Activated CD4-positive, alpha-beta T cell treated with anti-CD3 and anti-CD28 coated beads, Interleukin-2, amount 10 ng/mL, durations not matched to agents 24 days and 14 days (primary cell): ENCODE results near the gene SYNJ2. TPM values are rescaled to one million over a fixed set of nuclear protein-coding genes. Genes with fewer than 3 reads are reported as not detected.

Source experiments
- DNase-seq: peaks from one replicate; pipeline ENCODE4 v3.0.0; 2022
- H3K27ac Mint-ChIP-seq: one replicate; pipeline ENCODE4 v1.8.0; 2022; ENCODE audit warnings: mild to moderate bottlenecking, mixed read lengths
- H3K27me3 Mint-ChIP-seq: one replicate; pipeline ENCODE4 v1.8.0; 2022; ENCODE audit warnings: mixed read lengths
- H3K36me3 Mint-ChIP-seq: one replicate; pipeline ENCODE4 v1.8.0; 2022; ENCODE audit warnings: low read depth, mild to moderate bottlenecking, mixed read lengths
- H3K4me1 Mint-ChIP-seq: one replicate; pipeline ENCODE4 v1.8.0; 2021; ENCODE audit warnings: mixed read lengths
- H3K4me3 Mint-ChIP-seq: one replicate; pipeline ENCODE4 v1.8.0; 2022; ENCODE audit warnings: mild to moderate bottlenecking, moderate library complexity, mixed read lengths
- H3K9me3 Mint-ChIP-seq: one replicate; pipeline ENCODE4 v1.8.0; 2021; ENCODE audit warnings: mixed read lengths
- intact Hi-C: fragments of 100-400 bp; cut with micrococcal nuclease; formaldehyde crosslinking; loops from one replicate; pipeline ENCODE4 v1.15.1; 2023
- total RNA-seq: library from RNA; stranded (reverse); gene quantifications from 2 replicates; pipeline ENCODE4 v1.2.3, GENCODE V29; 2022

The SYNJ2 gene
- total RNA-seq, 1 donor from 2014 or later = 22.2 TPM

GRCh38 chr6:158002249-158002950, 20.7 kb downstream of the SYNJ2 start:
- Mint-ChIP-seq H3K4me3 (no peak overlapping the region), H3K27ac (peak overlapping the region; percentile 74), H3K36me3 (peaks cover 22% of the 10 kb centered on the region), H3K27me3 (no peaks in the 10 kb centered on the region), H3K9me3 (no peaks in the 10 kb centered on the region), H3K4me1 (peaks cover 36% of the 10 kb centered on the region)
- no peak for DNase-seq
- intact Hi-C loops = loop anchor here (2.0 to 5.0 kb wide), 3 partner anchors 20 to 62 kb away; no protein-coding TSS in a partner anchor

DNA sequence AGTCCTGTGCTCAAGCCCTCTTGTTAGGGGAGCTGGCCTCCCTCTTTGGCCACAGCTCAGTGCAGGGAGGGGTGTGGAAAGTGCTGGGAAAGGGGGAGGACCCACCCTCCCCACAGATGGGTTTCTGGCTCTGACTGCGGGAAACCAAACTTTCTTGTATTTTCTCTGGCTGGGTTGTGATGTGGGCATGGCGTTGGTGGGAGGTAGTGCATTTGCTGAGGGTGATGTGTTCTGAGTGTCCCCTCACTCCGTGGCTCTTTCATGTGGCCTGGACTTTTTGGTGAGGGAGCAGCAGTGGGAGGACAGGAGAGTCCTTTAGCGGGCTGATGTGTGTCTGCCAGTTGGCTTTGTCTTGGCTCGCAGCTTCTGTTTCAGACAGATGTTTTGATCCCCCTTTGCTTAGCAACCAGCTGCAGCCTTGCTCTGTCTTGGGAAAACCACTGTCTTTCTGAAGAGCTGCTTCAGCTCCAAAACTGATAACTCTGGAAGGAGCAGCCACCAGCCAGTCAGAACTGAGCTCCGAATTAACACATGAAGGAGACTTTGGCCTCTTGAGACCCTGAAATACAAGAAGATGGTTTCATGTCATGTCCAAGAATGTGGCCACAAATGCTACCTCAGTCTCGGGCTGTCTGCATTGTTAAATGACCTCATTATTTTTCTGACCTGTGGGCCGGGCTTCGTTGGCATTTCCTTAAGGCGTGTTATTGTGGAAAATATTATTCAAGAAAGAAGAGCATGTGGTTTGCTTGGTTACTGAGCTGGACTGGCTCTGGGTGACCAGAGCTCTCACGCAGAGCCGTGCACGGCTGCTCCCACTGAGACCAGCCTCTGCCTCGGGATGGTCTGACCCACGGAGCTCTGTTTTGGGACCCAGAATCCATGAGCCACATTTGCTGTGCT, 21.5 kb downstream of the SYNJ2 start:
- Mint-ChIP-seq H3K36me3 (peaks cover 26% of the 10 kb centered on the region), H3K4me1 (peaks cover 40% of the 10 kb centered on the region), H3K27ac (peak overlapping the region; percentile 74), H3K27me3 (no peaks in the 10 kb centered on the region), H3K4me3 (peak overlapping the region; percentile 17), H3K9me3 (no peaks in the 10 kb centered on the region)
- DNase-seq = peak; percentile 68
- intact Hi-C loops = loop anchor here (1.0 to 5.0 kb wide), 4 partner anchors 20 to 242 kb away; no protein-coding TSS in a partner anchor

DNA sequence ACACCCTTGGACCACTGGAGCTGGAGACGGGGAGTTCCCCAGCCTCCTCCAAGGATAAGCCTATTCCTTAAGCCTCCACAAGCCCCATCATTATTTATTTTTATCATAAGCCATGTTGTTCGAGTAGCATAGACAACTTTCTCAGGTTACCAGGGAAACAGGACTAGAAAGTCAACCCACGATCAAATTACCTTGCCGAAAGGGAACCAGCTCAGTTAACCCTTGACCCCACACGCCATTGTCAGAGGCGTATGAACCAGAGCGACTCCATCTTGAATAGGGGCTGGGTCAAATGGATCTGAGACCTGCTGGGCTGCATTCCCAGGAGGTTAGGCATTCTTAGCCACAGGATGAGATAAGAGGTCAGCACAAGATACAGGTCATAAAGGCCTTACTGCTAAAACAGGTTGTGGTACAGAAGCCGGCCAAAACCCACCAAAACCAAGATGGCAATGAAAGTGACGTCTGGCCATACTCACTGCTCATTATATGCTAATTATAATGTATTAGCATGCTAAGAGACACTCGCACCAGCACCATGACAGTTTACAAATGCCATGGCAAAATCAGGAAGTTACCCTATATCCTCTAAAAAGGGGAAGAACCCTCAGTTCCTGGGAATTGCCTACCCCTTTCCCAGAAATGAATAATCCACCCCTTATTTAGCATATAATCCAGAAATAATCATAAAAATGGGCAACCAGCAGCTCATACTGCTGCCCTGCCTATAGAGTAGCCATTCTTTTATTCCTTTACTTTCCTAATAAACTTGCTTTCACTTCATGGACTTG, 22.4 kb downstream of the SYNJ2 start:
- DNase-seq = no peak
- Mint-ChIP-seq H3K4me1 (peaks cover 49% of the 10 kb centered on the region), H3K9me3 (peaks cover 3% of the 10 kb centered on the region), H3K4me3 (no peak overlapping the region), H3K27me3 (no peaks in the 10 kb centered on the region), H3K36me3 (peaks cover 30% of the 10 kb centered on the region), H3K27ac (peak overlapping the region; percentile 34)
- intact Hi-C loops = loop anchor here (1.0 to 5.0 kb wide), 4 partner anchors 21 to 243 kb away; no protein-coding TSS in a partner anchor

GRCh38 chr6:158004701-158005095, 23.0 kb downstream of the SYNJ2 start:
- peaks cover 3% of the 10 kb centered on the region for H3K9me3 Mint-ChIP-seq
- peaks cover 34% of the 10 kb centered on the region for H3K36me3 Mint-ChIP-seq
- H3K27ac Mint-ChIP-seq = no peak overlapping the region
- peaks cover 53% of the 10 kb centered on the region for H3K4me1 Mint-ChIP-seq
- no peak overlapping the region for H3K4me3 Mint-ChIP-seq
- no peak for DNase-seq
- intact Hi-C loops = loop anchor here (5.0 kb wide), 1 partner anchor 33 kb away; no protein-coding TSS in a partner anchor
- no peaks in the 10 kb centered on the region for H3K27me3 Mint-ChIP-seq

GRCh38 chr6:158005626-158006180, 24.0 kb downstream of the SYNJ2 start:
- no peak overlapping the region for H3K4me3 Mint-ChIP-seq
- H3K4me1 Mint-ChIP-seq = peaks cover 62% of the 10 kb centered on the region

GRCh38 chr6:158006331-158006730, 24.7 kb downstream of the SYNJ2 start:
- intact Hi-C loops = no loop called here
- no peak overlapping the region for H3K27ac Mint-ChIP-seq
- H3K9me3 Mint-ChIP-seq = peaks cover 3% of the 10 kb centered on the region
- no peak for DNase-seq
- no peak overlapping the region for H3K4me3 Mint-ChIP-seq
- peaks cover 67% of the 10 kb centered on the region for H3K4me1 Mint-ChIP-seq
- peaks cover 34% of the 10 kb centered on the region for H3K36me3 Mint-ChIP-seq
- no peaks in the 10 kb centered on the region for H3K27me3 Mint-ChIP-seq

More at GRCh38 chr6:158005626-158006180, 24.0 kb downstream of the SYNJ2 start:
- Mint-ChIP-seq H3K36me3 (peaks cover 33% of the 10 kb centered on the region), H3K27ac (no peak overlapping the region), H3K27me3 (no peaks in the 10 kb centered on the region), H3K9me3 (peaks cover 3% of the 10 kb centered on the region)
- intact Hi-C loops = no loop called here
- DNase-seq = no peak

- DNase-seq = no peak
- Mint-ChIP-seq H3K4me1 (peaks cover 69% of the 10 kb centered on the region), H3K36me3 (peaks cover 33% of the 10 kb centered on the region), H3K9me3 (peaks cover 3% of the 10 kb centered on the region), H3K4me3 (no peak overlapping the region), H3K27ac (no peak overlapping the region), H3K27me3 (no peaks in the 10 kb centered on the region)
- intact Hi-C loops = no loop called here
These were observed 25.3 kb downstream of the SYNJ2 start for GRCh38 chr6:158006821-158007570.

- Mint-ChIP-seq H3K4me3 (peak overlapping the region; percentile 23), H3K27me3 (no peaks in the 10 kb centered on the region), H3K4me1 (peaks cover 65% of the 10 kb centered on the region), H3K36me3 (peaks cover 35% of the 10 kb centered on the region), H3K27ac (peak overlapping the region; percentile 48), H3K9me3 (peaks cover 7% of the 10 kb centered on the region)
- intact Hi-C loops = loop anchor here (2.0 kb wide), 2 partner anchors 18 kb away; no protein-coding TSS in a partner anchor
- no peak for DNase-seq
These were observed 27.1 kb downstream of the SYNJ2 start for GRCh38 chr6:158008864-158009113.

DNA sequence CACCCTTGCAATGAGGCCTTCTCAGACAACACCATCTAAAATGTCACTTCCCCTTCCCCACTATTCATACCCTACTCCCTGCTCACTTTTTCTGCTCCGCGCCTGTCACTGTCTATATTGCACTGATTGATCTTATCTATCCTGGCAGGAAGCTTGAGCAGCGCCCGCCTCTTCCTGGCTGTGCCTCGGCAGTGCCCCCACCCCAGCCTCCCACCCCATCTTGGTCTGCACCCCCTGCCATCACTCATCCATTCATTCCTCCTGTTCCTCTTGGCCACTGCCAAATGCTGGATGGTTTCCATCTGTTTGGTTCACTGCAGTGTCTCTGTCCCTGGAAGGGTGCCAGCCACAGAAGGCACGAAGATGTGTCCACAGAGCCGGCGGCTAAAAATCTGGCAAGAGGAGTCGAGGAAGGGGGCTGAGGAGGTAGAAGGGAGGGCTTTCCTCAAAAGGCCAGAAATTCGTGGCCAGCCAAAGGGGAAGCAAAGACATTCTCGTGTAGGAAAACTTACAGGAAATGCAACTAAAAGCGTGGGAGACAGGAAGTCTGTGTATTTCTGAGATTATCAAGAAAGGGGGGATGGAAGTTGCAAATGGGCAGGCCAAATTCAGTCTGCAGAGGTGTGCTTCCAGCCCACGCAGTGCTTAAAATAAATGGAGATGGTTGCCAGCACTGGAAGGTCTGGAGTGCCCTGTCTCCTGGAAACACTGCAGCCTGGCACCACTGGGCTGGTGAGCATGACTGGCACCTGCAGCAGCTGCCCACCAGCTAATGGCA, 27.6 kb downstream of the SYNJ2 start:
- DNase-seq = no peak
- no peaks in the 10 kb centered on the region for H3K27me3 Mint-ChIP-seq
- intact Hi-C loops = loop anchor here (2.0 kb wide), 2 partner anchors 17 to 19 kb away; no protein-coding TSS in a partner anchor
- peak overlapping the region; percentile 63 for H3K4me3 Mint-ChIP-seq
- peak overlapping the region; percentile 63 for H3K27ac Mint-ChIP-seq
- H3K36me3 Mint-ChIP-seq = peaks cover 35% of the 10 kb centered on the region
- peaks cover 9% of the 10 kb centered on the region for H3K9me3 Mint-ChIP-seq
- H3K4me1 Mint-ChIP-seq = peaks cover 65% of the 10 kb centered on the region

GRCh38 chr6:158009935-158010585, 28.4 kb downstream of the SYNJ2 start:
- H3K4me3 Mint-ChIP-seq = no peak overlapping the region
- no peak overlapping the region for H3K27ac Mint-ChIP-seq
- H3K36me3 Mint-ChIP-seq = peaks cover 35% of the 10 kb centered on the region
- intact Hi-C loops = loop anchor here (2.0 kb wide), 2 partner anchors 17 to 19 kb away; no protein-coding TSS in a partner anchor
- no peaks in the 10 kb centered on the region for H3K27me3 Mint-ChIP-seq
- H3K9me3 Mint-ChIP-seq = peaks cover 9% of the 10 kb centered on the region
- peaks cover 70% of the 10 kb centered on the region for H3K4me1 Mint-ChIP-seq
- no peak for DNase-seq

DNA sequence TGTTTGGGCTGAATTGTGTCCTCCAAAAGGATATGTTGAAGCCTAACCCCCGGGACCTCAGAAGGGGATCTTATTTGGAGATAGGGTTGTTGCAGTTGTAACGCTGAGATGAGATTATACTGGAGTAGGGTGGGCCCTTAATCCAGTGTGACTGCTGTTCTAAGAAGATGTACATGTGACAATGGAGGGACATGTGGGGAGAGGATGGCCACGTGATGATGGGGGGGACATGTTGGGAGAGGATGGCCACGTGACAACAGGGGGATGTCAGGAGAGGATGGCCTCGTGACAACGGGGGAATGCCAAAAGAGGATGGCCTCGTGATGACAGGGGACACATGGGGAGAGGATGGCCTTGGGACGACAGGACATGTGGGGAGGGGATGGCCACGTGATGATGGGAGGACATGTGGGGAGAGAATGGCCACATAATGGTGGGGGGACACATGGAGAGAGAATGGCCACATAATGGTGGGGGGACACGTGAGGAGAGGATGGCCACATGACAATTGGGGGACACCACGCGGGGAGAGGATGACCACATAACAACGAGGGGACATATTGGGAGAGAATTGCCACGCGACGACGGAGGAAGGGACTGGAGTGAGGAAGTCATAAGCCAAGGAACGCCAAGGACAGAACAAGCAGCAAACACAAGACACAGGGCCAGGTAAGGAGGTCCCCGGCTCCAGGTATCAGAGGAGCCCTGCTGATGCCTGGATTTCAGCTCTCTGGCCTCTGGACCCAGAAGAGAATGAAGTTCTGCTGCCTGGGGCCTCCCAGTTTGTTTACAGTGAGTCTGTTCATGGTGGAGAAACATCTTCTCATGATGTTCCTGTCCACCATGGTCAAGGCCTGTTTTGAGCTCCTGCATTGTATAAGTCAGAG, 29.2 kb downstream of the SYNJ2 start:
- peaks cover 33% of the 10 kb centered on the region for H3K36me3 Mint-ChIP-seq
- intact Hi-C loops = no loop called here
- peaks cover 69% of the 10 kb centered on the region for H3K4me1 Mint-ChIP-seq
- H3K27ac Mint-ChIP-seq = peak overlapping the region; percentile 9
- DNase-seq = no peak
- no peaks in the 10 kb centered on the region for H3K27me3 Mint-ChIP-seq
- H3K9me3 Mint-ChIP-seq = peaks cover 9% of the 10 kb centered on the region
- no peak overlapping the region for H3K4me3 Mint-ChIP-seq
